ENCODE data around the gene SLC12A7. TPM values are rescaled to one million over a fixed set of nuclear protein-coding genes. Genes with fewer than 3 reads are reported as not detected.

SLC12A7 gene
- polyA plus RNA-seq, 1 donor (not counting 4 experiments of a cell fraction or from before 2014, with no cell fraction given) = 1.5 TPM

GRCh38 chr5:1017691-1018455 lies 94.0 kb downstream of the SLC12A7 start:
- no peak overlapping the region for H3K9ac ChIP-seq (ENCODE audit: control insufficient read depth, extremely low read depth, insufficient read depth, low read length)
- H3K79me2 ChIP-seq (ENCODE audit: control insufficient read depth, insufficient read depth, low read length) = no peaks in the 10 kb centered on the region
- no peak overlapping the region for H3K4me3 ChIP-seq (ENCODE audit: control insufficient read depth in 2 of 3, extremely low read depth in 1 of 3, insufficient read depth in 2 of 3, low read depth in 1 of 3, low read length in 3 of 3)
- no peak for FAIRE-seq
- H3K27ac ChIP-seq (ENCODE audit: control insufficient read depth, insufficient read depth, low read length) = no peak overlapping the region
- no peaks in the 10 kb centered on the region for H3K4me1 ChIP-seq (ENCODE audit: control insufficient read depth, extremely low read depth, insufficient read depth, low read length)
- no peak for TF ChIP-seq EZH2 (IDR thresholded peaks at IDR 0.05; ENCODE audit: low read length)
- TF ChIP-seq CTCF (optimal IDR thresholded peaks at IDR 0.05 in 1 of 3, IDR thresholded peaks at IDR 0.05 in 1 of 3, conservative IDR thresholded peaks at IDR 0.05 in 1 of 3; ENCODE audit: extremely low read depth in 1 of 3, insufficient read depth in 2 of 3, low read length in 3 of 3) = no peak
- no peaks in the 10 kb centered on the region for H4K20me1 ChIP-seq (ENCODE audit: control insufficient read depth, extremely low read depth, insufficient read depth, low read length)
- no peak overlapping the region for H3K4me2 ChIP-seq (ENCODE audit: control insufficient read depth, extremely low read depth, insufficient read depth, low read depth, low read length)
- peaks cover 37% of the 10 kb centered on the region for H3K27me3 ChIP-seq (ENCODE audit: control insufficient read depth, extremely low read depth, insufficient read depth, low read length)
- no peaks in the 10 kb centered on the region for H3K36me3 ChIP-seq (ENCODE audit: control insufficient read depth in 2 of 2, extremely low read depth in 1 of 2, insufficient read depth in 2 of 2, low read length in 2 of 2)
- H3K9me1 ChIP-seq (ENCODE audit: control insufficient read depth, extremely low read depth, insufficient read depth, low read length) = no peaks in the 10 kb centered on the region
- H3K9me3 ChIP-seq (ENCODE audit: control insufficient read depth, low read depth, low read length) = no peaks in the 10 kb centered on the region
- dilution Hi-C loops (cut with MboI; ENCODE audit: extremely low pct_ligation_motif_present, low sequenced_read_pairs) = no loop called here
- H2AFZ ChIP-seq (ENCODE audit: control insufficient read depth, low read length) = no peak overlapping the region
- DNase-seq (ENCODE audit: low read depth, low spot score) = no peak

- H3K36me3 ChIP-seq (ENCODE audit: control insufficient read depth in 2 of 2, extremely low read depth in 1 of 2, insufficient read depth in 2 of 2, low read length in 2 of 2) = no peaks in the 10 kb centered on the region
- H3K27ac ChIP-seq (ENCODE audit: control insufficient read depth, insufficient read depth, low read length) = no peak overlapping the region
- dilution Hi-C loops (cut with MboI; ENCODE audit: extremely low pct_ligation_motif_present, low sequenced_read_pairs) = no loop called here
- H3K27me3 ChIP-seq (ENCODE audit: control insufficient read depth, extremely low read depth, insufficient read depth, low read length) = peaks cover 45% of the 10 kb centered on the region
- no peaks in the 10 kb centered on the region for H3K4me1 ChIP-seq (ENCODE audit: control insufficient read depth, extremely low read depth, insufficient read depth, low read length)
- H3K9ac ChIP-seq (ENCODE audit: control insufficient read depth, extremely low read depth, insufficient read depth, low read length) = no peak overlapping the region
- no peaks in the 10 kb centered on the region for H3K79me2 ChIP-seq (ENCODE audit: control insufficient read depth, insufficient read depth, low read length)
- H3K9me1 ChIP-seq (ENCODE audit: control insufficient read depth, extremely low read depth, insufficient read depth, low read length) = no peaks in the 10 kb centered on the region
- no peak for TF ChIP-seq CTCF (optimal IDR thresholded peaks at IDR 0.05 in 1 of 3, IDR thresholded peaks at IDR 0.05 in 1 of 3, conservative IDR thresholded peaks at IDR 0.05 in 1 of 3; ENCODE audit: extremely low read depth in 1 of 3, insufficient read depth in 2 of 3, low read length in 3 of 3)
- no peak for TF ChIP-seq EZH2 (IDR thresholded peaks at IDR 0.05; ENCODE audit: low read length)
- DNase-seq (ENCODE audit: low read depth, low spot score) = no peak
- no peak overlapping the region for H3K4me3 ChIP-seq (ENCODE audit: control insufficient read depth in 2 of 3, extremely low read depth in 1 of 3, insufficient read depth in 2 of 3, low read depth in 1 of 3, low read length in 3 of 3)
- no peak overlapping the region for H2AFZ ChIP-seq (ENCODE audit: control insufficient read depth, low read length)
- no peaks in the 10 kb centered on the region for H3K9me3 ChIP-seq (ENCODE audit: control insufficient read depth, low read depth, low read length)
- no peak for FAIRE-seq
- H4K20me1 ChIP-seq (ENCODE audit: control insufficient read depth, extremely low read depth, insufficient read depth, low read length) = no peaks in the 10 kb centered on the region
- no peak overlapping the region for H3K4me2 ChIP-seq (ENCODE audit: control insufficient read depth, extremely low read depth, insufficient read depth, low read depth, low read length)
Measured at GRCh38 chr5:1017056-1017455, 94.8 kb downstream of the SLC12A7 start.

Data from keratinocyte (primary cell).